ENCODE results near the gene COX6B1. TPM values are rescaled to one million over a fixed set of nuclear protein-coding genes. Genes with fewer than 3 reads are reported as not detected.

Gene COX6B1
- polyA plus RNA-seq, 1 of the 3 experiments (the other 2 are of a cell fraction), result 826 TPM

- TF ChIP-seq IRF3 (IDR thresholded peaks at IDR 0.05; ENCODE audit: low read depth, low read length) (no peak), CHD2 (IDR thresholded peaks at IDR 0.05; ENCODE audit: low read length, partially characterized antibody) (no peak), NFIC (IDR thresholded peaks at IDR 0.05; ENCODE audit: borderline replicate concordance) (no peak), TCF12 (IDR thresholded peaks at IDR 0.05) (no peak), SMC3 (IDR thresholded peaks at IDR 0.05; ENCODE audit: low read depth, low read length) (no peak), FOSL2 (IDR thresholded peaks at IDR 0.05; ENCODE audit: borderline replicate concordance, low read depth) (no peak)
Measured at GRCh38 chr19:35636651-35637050, 11.5 kb upstream of the COX6B1 start (continued).

GRCh38 chr19:35637165-35637564, 11.0 kb upstream of the COX6B1 start:
- H4K20me1 ChIP-seq (ENCODE audit: insufficient read depth), result no peaks in the 10 kb centered on the region
- H3K9me2 ChIP-seq, result no peaks in the 10 kb centered on the region
- ChIA-PET CTCF (no interaction called here), POLR2A (no interaction called here)
- no peaks in the 10 kb centered on the region for H3K9me3 ChIP-seq
- H3K4me3 ChIP-seq (ENCODE audit: low read depth in 2 of 2, low read length in 1 of 2), result no peak overlapping the region
- H3K27ac ChIP-seq (ENCODE audit: low read depth in 2 of 2, low read length in 1 of 2), result no peak overlapping the region
- no peak overlapping the region for H2AFZ ChIP-seq (ENCODE audit: low read depth)
- H3F3A ChIP-seq (replicated peaks; ENCODE audit: insufficient read depth), result peaks cover 8% of the 10 kb centered on the region
- no peak overlapping the region for H3K4me2 ChIP-seq
- H3K9ac ChIP-seq, result no peak overlapping the region
- TF ChIP-seq USF2 (IDR thresholded peaks at IDR 0.05; ENCODE audit: borderline replicate concordance, low read depth, low read length), result no peak
- TF ChIP-seq NRF1 (IDR thresholded peaks at IDR 0.05; ENCODE audit: low read depth, low read length), result no peak
- no peak for TF ChIP-seq MXI1 (IDR thresholded peaks at IDR 0.05; ENCODE audit: low read depth, low read length)
- TF ChIP-seq CTCF (IDR thresholded peaks at IDR 0.05), result no peak
- no peak for TF ChIP-seq GABPA (IDR thresholded peaks at IDR 0.05; ENCODE audit: low read depth)
- H3K36me3 ChIP-seq (replicated peaks in 1 of 2; ENCODE audit: control insufficient read depth in 1 of 2, insufficient read depth in 2 of 2, low read length in 1 of 2), result peaks cover 16 to 34% of the 10 kb centered on the region in 2 experiments
- 98% methylated on average over 25 of the region's 25 CpGs for WGBS (ENCODE audit: low lambda C conversion rate)
- H3K27me3 ChIP-seq (ENCODE audit: insufficient read depth), result no peaks in the 10 kb centered on the region
- no peaks in the 10 kb centered on the region; a peak in 1 of 4 replicates for H3K4me1 ChIP-seq (ENCODE audit: control insufficient read depth in 1 of 2, insufficient read depth in 2 of 2, low read depth in 1 of 2, low read length in 1 of 2)
- no peak for DNase-seq
- no peaks in the 10 kb centered on the region for H3K79me2 ChIP-seq (ENCODE audit: insufficient read depth)

GRCh38 chr19:35639321-35639639, 8.8 kb upstream of the COX6B1 start:
- POLR2A ChIA-PET, result no interaction called here
- Histone ChIP-seq H3K27me3 (ENCODE audit: insufficient read depth) (no peaks in the 10 kb centered on the region), H2AFZ (ENCODE audit: low read depth) (no peak overlapping the region), H3K79me2 (ENCODE audit: insufficient read depth) (no peaks in the 10 kb centered on the region), H3K4me1 (ENCODE audit: control insufficient read depth in 1 of 2, insufficient read depth in 2 of 2, low read depth in 1 of 2, low read length in 1 of 2) (peaks cover 0 to 11% of the 10 kb centered on the region in 2 experiments; a peak in 1 of 4 replicates), H4K20me1 (ENCODE audit: insufficient read depth) (no peaks in the 10 kb centered on the region), H3K4me3 (ENCODE audit: low read depth in 2 of 2, low read length in 1 of 2) (no peak overlapping the region), H3K9me3 (no peaks in the 10 kb centered on the region), H3K36me3 (replicated peaks in 1 of 2; ENCODE audit: control insufficient read depth in 1 of 2, insufficient read depth in 2 of 2, low read length in 1 of 2) (peaks cover 10 to 23% of the 10 kb centered on the region in 2 experiments), H3K9ac (no peak overlapping the region), H3K4me2 (no peak overlapping the region), H3F3A (replicated peaks; ENCODE audit: insufficient read depth) (peaks cover 12% of the 10 kb centered on the region), H3K9me2 (no peaks in the 10 kb centered on the region), H3K27ac (ENCODE audit: low read depth in 2 of 2, low read length in 1 of 2) (no peak overlapping the region)
- TF ChIP-seq SMC3 (IDR thresholded peaks at IDR 0.05; ENCODE audit: low read depth, low read length), result no peak
- TF ChIP-seq EP300 (IDR thresholded peaks at IDR 0.05; ENCODE audit: borderline replicate concordance in 1 of 2, low read depth in 1 of 2, low read length in 1 of 2), result no peak
- no peak for TF ChIP-seq RFX5 (IDR thresholded peaks at IDR 0.05; ENCODE audit: low read length)
- TF ChIP-seq FOXM1 (IDR thresholded peaks at IDR 0.05; ENCODE audit: low read depth), result no peak
- no peak for TF ChIP-seq TCF12 (IDR thresholded peaks at IDR 0.05)
- no peak for TF ChIP-seq IRF3 (IDR thresholded peaks at IDR 0.05; ENCODE audit: low read depth, low read length)
- WGBS (ENCODE audit: low lambda C conversion rate), result 74% methylated on average over 6 of the region's 6 CpGs
- no peak for DNase-seq
- CTCF ChIA-PET, result interaction anchor here (1.4 kb wide), 1 partner anchor 91 kb away, joined by 3 read pairs; no protein-coding TSS in a partner anchor

Measured in SK-N-SH (cell line).